Activated CD4-positive, alpha-beta T cell treated with anti-CD3 and anti-CD28 coated beads, Interleukin-2, amount 50 U/mL, for 48 hours (primary cell): Measurements from ENCODE around the gene ADGRG1.

Experiments used
- DNase-seq, 2 experiments: peaks; one replicate each; pipeline ENCODE4 v3.0.0-alpha.2; 2020

Gene ADGRG1

DNA sequence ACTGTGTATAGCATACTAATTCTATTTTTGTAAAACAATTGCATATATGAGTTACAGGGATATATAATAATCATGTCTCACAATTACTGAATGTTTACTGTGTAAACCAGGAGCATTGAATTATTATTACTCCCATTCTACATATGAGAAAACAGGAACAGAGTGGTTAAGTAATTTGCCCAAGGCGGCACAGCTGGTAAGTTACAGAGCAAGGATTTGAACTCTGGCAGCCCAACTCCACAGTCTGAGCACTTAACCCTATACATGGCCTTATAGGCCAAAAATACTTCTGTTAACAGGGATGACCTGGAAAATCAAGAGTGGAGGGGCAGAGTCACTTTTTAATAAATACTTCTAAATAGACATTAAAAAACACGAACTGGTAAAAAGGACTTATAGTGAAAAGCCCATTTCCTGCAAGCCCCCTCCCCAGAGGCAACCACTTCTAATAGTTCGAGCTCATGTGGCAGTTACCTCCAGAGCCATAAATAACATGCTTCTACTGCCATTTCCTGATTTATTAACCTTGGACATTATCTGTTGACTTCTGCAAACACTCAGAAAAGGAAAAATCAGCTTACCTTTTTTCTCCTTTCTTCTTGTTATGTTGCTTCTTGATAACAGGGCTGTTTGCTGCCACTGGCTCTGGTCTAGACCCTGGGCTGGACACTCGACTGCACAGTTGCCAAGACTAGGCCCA, 22.1 kb upstream of the ADGRG1 start:
- DNase-seq = peak in 1 of 2 experiments; percentile 1

DNA sequence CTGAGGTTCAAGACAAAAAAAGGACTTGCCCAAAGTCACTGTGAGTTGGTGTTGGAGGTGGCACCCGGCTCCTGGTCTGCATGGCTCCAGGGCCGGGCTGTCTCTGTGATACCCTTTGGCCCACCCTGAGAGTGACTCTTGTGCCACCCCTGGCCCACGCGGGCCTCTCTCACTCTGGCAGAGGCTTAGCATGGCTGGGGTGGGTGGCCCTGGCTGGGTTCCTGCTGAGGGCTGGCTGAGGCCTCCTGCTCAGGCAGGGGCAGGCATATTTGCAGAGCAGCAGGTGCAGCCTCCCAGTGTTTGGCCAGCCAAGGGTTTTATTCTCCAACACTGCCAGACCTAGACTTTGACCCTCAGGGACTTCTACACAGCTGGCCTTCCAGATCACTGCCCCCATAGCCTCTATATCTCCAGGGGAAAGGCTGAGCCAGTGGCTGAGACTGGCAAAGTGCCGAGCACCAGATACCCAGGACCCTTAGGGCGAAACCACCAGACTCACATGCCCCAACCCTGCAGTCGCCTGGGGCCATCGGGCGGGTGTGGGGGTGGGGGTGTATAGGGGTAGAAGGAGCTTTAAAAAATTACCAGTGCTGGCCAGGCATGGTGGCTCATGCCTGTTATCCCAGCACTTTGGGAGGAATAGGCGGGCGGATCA, 21.5 kb upstream of the ADGRG1 start:
- DNase-seq = peak in 1 of 2 experiments; percentile 3

DNA sequence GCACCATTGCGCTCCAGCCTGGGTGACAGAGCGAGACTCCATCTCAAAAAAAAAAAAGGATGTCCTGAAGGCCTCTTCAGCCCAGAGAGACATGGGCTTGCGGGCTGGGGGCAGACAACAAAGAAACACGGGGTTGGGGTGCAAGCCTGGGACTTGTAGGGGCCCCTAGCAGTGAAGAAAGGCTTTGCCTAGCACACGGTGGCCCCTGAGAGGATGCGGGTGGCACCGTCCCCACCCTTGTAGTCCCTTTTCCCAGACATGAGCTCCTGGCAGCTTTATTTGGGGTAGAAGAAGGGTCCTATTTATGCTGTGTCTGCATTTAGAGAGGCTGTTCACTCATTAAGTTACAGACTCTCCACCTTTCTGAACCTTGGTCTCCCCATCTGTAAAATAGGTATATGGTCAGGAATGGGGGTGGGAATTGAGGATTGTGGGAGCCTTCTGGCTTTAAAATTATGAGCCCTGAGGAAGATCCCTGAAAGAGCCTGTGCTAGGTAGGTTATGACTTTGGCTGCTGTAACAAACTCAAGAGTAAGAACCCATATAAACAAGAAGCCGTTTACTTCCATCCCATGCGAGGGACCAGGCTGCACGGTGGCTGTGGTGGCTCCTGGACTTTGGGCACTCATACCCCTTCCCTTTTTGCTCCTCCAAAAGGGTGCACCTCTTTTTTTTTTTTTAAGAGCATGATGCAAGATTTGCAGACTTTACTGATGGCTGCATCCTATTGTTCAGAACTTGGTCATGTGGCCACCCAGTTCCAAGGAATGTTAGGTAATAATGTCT, 20.6 kb upstream of the ADGRG1 start:
- no peak for DNase-seq

DNA sequence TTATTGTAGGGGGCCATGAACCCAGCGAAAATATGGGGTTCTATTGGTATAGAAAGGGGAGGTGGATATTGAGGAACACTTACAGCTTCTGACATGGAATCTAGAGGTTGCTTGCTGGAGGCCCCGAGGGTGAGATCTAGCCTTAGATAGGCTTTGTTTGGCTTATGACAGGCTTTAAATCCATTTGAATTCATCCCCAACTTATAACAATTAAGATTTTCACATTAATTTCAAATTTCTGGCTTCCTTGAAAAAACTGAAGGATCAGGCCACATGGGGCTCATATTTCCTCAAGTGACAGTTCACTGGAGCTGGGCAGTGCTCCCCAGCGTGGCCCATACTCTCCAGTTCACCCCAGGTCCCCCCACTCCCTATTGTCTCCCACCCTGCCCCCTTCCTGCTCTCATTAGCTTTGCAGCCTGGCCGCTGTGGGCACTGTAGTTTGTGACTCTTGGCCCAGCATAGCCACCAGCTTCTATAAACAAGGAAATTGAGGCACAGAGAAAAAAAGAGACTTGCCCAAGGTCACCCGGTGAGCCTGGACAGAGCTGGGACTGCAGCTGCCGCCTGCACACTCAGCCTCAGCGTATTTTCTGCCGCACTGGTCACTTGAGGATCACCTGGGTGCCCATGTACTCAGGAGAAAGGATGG, 19.8 kb upstream of the ADGRG1 start:
- DNase-seq = no peak

DNA sequence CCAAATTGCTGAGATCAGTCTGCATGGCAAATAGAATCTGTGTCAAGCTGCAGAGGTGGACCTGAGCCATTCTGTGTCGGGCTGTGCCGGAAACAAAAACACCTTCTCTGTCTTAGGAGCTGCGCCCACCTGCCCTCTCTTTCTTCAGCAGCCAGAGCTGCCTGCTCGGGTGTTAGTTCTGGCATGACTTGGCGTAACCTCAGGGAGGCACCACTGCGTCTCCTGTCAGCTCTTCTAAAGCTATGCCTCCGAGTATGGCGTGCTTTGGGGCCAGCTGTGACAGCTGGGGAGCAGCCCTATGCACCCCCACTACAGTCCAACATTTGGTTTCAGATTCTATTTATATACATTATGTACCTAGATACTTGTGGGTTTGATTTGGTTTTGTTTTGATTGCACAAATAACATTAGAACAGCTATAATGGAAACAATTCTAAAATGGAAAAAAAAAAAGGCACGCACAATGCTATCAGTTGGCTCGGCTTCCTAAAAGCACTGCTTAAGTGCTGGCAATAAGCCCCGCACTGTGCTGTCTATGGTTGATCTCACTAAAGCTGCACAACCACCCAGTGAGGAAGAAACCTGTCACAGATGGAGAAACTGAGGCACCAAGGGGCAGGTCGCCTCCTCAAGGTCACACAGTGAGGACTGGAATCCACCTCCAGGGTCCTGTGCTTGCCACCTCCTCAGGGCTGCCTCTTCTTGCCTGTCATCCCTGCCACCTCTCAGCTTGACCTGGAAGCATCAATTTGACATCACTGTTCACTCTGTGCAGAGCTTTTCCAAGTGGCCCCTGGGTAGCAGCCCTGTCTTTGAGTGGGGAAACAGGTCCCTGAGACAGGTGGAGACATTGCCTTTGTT, 18.7 kb upstream of the ADGRG1 start:
- peak; percentile 77 to 84 for DNase-seq

DNA sequence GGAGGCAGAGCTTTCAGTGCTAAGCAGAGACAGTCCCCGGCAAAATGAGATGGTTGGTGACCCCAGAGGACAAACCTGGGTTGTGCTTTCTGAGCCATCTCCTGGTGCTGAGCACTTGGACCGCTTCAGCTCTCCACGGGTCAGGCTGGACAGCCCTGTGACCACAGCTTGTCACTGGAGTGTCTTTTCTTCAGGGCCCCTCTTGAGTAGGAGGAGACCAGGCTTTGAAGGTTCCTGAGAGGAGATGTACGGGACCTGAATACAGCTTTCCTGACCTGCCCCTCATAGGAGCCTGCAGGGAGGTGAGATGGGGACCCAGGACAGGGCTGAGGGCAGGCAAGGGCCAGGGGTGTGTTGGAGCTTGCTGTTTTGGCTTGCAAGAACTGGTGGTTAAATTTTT, 17.8 kb upstream of the ADGRG1 start:
- no peak for DNase-seq

DNA sequence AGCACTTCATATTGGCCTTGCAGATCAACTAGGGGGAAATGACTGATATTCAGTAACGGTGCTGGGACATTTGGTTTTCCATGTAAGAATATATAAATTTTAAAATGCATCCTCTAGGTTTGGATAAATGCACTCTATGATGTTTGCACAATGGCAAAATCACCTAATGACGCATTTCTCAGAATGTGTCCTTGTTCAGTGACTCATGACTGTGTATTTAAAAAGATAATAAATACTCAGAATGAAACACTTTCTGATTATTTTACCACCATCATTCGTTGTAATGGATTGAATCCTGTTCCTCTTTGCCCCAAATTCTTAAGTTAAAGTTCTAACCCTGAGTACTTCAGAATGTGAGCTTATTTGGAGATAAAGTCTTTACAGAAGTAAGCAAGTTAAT, 17.2 kb upstream of the ADGRG1 start:
- no peak for DNase-seq

DNA sequence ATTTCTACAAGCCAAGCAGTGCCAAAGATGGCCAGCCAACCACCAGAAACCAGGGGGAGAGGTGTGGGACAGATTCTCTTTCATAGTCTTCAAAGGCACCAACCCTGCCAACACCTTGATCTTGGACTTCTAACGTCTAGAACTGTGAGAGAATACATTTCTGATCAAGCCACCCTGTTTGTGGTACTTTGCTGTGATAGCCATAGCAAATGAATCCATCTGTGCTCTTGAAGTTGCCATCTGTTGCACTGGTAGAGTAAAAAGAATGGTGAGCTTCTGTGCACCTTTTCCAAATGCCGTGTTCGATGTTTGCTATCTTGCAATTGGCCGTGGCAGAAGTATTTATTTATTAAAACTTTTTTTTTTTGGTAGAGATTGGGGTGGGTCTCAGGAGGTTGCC, 16.7 kb upstream of the ADGRG1 start:
- DNase-seq = no peak

DNA sequence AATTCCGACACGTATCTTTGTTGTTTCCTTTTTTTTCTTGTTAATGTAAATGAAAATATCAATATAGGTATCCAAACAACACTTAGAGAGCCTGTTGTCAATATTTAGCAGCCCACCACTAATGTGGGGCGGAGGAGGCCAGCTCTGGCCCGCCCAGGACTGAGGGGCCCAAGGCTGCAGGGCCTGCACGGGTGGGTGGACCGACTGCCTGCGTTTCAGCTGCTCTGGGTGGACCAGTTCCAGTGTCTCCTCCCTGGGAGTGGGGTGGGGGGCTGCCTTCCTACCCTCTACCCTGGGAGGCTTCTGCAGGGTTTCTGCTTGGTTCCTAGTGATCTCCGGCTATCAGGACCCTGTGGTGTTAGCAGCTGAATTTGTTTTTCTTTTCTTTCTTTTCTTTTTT, 15.9 kb upstream of the ADGRG1 start:
- DNase-seq = no peak

DNA sequence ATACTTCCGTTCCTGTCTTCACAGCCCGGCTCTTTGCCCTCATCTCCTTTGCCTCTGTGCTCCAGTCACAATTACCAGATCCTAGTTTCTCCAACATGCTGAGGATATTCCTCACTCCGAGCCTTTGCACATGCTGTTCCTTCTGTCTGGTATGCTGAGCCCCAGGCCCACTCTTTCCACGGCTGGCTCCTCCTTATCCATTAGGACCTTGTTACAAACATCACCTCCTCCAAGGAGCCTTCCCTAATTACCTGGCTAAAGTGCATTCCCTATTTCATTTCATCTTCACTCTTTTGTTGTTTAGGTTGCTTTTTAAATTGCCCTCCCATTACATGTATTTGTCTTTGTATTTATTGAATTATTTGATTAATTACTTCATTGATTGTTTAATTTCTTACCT, 14.9 kb upstream of the ADGRG1 start:
- DNase-seq = no peak

DNA sequence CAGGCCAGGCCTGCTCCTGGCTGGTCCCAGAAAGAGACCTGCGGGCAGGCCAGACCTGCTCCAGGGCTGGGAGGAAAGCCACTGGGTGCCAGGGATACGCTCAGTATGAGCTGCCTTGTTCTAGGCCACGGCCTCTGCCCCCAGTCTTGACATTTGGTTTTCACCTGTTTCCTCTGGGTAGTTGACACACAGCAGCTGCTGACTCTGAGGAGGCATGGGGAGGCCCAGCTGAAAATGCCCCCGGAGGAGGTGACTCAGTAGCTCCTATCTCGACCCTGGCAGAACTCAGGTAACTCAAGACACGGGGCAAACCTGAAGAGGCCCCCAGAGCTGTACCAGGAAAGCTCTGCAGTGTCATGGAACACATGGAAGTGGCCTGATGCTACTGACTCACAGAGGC, 13.9 kb upstream of the ADGRG1 start:
- peak; percentile 53 to 69 for DNase-seq

DNA sequence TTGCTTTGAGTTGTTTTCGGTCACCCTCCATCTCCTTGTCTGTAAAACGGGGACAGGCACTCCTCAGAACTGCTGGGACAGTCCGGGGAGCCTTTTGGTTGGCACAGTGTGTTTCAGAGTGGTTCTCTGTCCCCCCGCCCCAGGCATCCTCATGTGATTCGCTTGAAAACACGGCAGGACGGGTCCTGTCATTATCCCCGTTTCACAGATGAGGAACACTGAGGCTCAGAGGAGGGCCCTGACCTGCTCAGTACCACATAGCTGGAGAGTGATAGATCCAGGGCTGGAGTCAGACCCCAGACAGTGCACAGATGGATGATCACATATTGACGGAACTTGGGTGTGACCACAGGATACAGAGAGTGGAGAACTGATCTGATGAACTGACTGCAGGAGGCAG, 13.5 kb upstream of the ADGRG1 start:
- DNase-seq = no peak

DNA sequence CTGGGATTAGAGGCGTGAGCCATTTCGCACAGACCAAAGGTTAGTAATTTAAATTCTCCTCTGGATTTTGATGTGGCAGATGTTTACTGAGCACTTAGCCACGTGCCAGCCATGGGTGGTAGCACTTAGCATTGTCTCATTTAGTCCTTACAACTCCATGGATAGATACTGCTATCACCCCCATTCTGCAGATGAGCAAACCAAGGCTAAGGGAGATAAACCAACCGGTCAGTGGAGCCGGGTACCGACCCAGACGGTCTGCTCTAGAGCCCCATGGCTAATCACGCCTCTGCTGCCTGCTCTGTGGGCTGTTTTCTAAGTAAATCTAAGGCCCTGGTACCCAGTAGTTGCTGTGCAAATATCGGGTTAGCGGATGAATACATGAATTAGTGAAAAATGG, 12.6 kb upstream of the ADGRG1 start:
- DNase-seq = no peak

DNA sequence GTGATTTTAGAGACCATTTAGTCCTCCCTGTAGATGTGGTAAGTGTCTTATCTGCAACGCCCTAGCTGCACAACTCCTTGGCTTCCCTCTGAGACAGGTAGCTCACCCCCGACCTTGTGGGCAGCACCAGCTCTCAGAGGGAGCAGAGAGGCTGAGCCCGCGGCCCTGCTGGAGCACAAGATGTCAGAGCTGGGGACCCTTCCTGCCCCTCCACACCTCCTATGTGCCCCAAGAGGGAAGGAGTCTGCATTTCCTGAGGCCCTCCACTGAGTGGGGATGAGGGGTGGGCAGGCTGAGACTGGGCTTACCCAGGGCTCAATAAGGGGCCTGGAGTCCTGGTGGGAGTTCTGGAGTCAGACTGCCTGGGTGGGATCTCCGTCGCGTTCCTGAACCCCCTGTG, 12.2 kb upstream of the ADGRG1 start:
- no peak for DNase-seq

DNA sequence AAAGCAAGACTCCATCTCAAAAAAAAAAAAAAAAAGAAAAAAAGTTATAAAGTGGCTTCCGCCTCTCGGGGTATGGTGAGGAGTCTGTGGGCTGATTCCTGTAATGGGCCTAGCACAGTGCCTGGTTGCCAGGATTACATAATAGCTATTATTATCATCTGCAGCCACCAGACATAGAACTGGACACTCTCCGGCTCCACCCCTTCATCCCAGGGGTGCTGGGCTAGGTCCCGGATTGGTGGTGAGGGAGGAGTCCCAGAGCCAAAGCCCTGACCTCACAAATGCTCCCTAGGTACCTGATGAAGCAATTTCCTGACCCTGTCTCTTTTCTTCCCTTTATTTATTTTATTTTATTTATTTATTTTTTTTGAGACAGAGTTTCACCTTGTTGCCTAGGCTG, 11.6 kb upstream of the ADGRG1 start:
- no peak for DNase-seq

DNA sequence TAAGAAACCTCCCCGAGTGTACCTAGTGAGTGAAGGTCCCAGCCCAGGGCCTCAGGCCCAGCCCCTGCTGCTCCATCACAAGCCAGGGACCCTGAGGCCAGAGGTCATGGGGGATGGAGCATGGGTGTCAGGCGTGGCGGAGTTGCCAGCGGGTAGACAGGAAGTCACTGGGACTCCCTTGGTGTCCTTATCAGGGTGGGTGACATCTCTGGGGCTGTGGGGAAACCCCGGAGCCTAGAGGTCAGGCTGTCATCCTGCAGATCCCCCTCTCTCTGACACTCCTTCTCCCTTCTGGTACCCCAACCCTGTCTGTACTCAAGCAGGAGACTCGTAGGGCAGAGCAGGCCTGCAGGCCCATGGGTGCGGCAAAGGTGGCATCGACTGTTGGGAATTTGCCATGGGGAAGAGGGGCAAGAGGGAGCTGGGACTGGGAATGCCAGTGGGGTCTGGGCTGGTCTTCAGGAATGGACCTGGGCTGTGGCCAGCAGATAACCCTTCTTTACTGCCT, 10.8 kb upstream of the ADGRG1 start:
- no peak for DNase-seq

DNA sequence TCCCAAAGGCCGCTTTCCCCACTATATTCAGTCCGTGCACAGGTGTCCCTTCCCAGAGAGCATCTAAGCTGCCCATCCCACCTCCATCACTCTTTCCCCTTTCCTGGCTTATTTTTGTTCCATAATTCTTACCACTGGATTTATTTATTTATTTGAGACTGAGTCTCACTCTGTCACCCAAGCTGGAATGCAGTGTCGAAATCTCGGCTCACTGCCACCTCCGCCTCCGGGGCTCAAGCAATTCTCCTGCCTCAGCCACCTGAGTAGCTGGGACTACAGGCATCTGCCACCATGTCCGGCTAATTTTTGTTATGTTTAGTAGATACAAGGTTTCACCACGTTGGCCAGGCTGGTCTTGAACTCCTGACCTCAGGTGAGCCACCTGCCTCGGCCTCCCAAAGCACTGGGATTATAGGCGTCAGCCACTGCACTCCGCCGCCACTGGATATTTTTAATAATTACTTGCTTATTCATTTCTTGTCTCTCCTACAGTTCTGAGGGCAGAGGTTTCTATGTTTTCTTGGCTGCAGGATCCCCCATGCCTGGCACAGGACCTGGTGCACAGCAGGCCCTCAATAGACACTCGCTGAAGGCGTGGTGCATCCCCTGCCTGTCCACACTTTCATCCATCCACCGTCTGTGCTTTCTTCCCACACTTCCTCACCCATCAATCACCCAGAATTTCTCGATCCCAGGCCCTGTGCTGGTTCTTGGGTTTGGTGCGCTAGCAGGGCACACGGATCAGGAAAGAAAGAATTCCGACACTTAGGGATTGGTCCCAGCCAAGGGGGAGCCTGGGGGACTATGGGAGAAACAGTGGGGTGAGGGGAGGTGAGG, 9.9 kb upstream of the ADGRG1 start:
- DNase-seq = no peak

DNA sequence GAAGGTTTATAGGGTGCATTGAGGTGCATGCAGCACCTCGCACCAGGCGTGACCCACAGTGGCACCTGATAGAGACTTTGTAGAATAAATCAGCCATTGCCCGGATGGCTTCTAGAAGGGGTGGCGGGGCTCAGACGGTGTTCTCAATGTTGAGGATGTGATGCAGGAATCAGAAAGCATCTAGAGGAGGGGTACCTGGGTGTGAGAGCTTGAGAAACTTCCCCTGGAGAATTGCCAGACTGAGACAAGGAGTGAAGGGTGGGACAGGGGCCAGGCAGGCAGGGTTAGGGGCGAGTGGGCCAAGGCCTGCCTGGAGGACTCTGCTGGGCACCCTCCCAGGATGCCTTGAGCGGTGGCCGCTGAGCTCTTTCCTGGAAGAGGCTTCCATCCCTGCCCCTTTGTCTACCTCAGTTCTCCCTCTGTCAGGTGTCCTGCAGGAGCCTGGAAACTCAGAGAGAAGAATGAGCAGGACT, 9.3 kb upstream of the ADGRG1 start:
- DNase-seq = no peak

DNA sequence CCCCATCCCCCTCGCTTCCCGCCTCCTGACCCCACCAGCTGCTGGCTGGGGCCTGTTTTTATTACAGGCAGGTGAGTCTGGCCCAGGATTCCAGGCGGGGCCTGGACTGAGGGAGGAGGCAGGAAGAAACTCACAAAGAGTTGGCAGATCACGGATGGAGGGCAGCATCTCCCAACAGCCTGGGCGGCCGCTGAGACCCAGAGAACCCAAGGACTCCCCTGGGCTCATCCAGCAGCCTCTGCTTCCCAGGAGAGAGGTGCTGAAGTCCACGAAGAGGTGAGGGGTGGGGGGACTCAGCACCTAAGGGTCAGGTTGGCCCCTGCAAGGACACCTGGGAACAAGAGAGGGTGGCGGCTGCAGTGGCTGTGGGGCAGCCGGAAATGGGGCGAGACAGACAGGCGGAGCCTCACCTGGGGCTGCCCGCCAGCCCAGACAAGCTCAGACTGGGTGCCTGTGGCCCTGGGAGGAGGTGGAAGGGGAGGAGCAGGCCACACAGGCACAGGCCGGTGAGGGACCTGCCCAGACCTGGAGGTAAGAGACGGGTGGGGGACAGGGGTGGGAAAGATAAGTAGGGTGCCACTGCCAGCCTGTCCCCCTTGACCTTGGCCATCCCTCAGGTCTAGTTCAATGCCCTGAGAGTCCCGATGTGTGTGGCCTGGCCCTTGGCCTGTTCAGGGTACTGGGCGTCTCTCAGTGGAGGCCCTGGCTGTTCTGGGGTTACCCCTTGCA, 8.7 kb upstream of the ADGRG1 start:
- no peak for DNase-seq
